A172 (cell line): ENCODE results near the gene H2AZ1. TPM values are rescaled to one million over a fixed set of nuclear protein-coding genes. Genes with fewer than 3 reads are reported as not detected.

ENCODE experiments used
- DNase-seq: peaks from one replicate; pipeline ENCODE4 v3.0.0-alpha.2; 2015; ENCODE audit warnings: low spot score
- total RNA-seq: library from RNA; depleted of rRNA; stranded (reverse); fragments of >200 nt; shearing (Covaris generic); gene quantifications from 2 replicates; pipeline ENCODE4 v1.2.3, GENCODE V29; 2014; rRNA removed

H2AZ1 gene
- total RNA-seq, 1 experiment from 2014 or later = 669 TPM

- DNase-seq = peak; percentile 38
These were observed 3.5 kb downstream of the H2AZ1 start, which contains the start of gene DNAJB14 for GRCh38 chr4:99946356-99947189. DNAJB14 (minus strand) TSS chr4:99946618; CDS start chr4:99946571, 47 bp downstream.

GRCh38 chr4:99945718-99946355, 4.2 kb downstream of the H2AZ1 start:
- DNase-seq = peak; percentile 17

- no peak for DNase-seq
These were observed 6.1 kb downstream of the H2AZ1 start for GRCh38 chr4:99943904-99944437.

GRCh38 chr4:99938243-99938753, 11.8 kb downstream of the H2AZ1 start:
- no peak for DNase-seq

GRCh38 chr4:99934891-99935290, 15.2 kb downstream of the H2AZ1 start:
- DNase-seq = no peak

- no peak for DNase-seq
These were observed 22.5 kb downstream of the H2AZ1 start for GRCh38 chr4:99927566-99927965.

GRCh38 chr4:99921174-99921573, 28.9 kb downstream of the H2AZ1 start:
- no peak for DNase-seq

GRCh38 chr4:99918656-99919055, 31.4 kb downstream of the H2AZ1 start:
- no peak for DNase-seq

- DNase-seq = no peak
These were observed 32.5 kb downstream of the H2AZ1 start for GRCh38 chr4:99917575-99917974.

GRCh38 chr4:99915449-99915848, 34.6 kb downstream of the H2AZ1 start:
- no peak for DNase-seq

Other genes starting within 250 kb of the H2AZ1 start
- not detected in 2 replicates for gene DAPP1, start 133.4 kb downstream of the H2AZ1 start, total RNA-seq
- gene LAMTOR3, start 55.8 kb downstream of the H2AZ1 start, total RNA-seq = 59.8 and 65.9 TPM in 2 replicates
- 36.9 and 42.0 TPM in 2 replicates for gene DNAJB14, start 3.7 kb downstream of the H2AZ1 start, total RNA-seq
- 2.1 and 2.2 TPM in 2 replicates for gene DDIT4L, start 240.2 kb upstream of the H2AZ1 start, total RNA-seq